Measurements from ENCODE around the gene LZTFL1.

The LZTFL1 gene

DNA sequence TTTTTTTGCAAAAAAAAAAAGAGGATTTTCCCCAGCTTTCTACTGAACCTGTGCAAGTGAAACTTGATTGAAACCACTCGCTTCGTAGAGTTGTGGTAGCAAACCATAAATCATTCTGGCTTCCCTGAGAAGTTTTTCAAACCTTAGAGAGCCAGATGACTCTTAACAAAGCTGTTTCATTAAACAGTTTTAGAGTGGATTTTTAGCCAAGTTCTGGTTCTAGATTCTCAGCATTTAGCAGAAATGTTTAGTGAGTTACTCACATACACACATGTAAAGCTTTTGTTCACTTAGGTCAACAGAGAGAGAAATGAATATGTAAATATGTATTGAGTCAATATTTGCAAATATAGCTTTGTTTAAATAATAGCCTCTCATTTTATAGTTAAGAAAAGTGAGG is 26.3 kb upstream of the LZTFL1 start:
- TF ChIP-seq ZC3H10 (CRISPR knock-in tag; IDR thresholded peaks at IDR 0.05) = no peak
- TF ChIP-seq GLIS3 (CRISPR knock-in tag; IDR thresholded peaks at IDR 0.05) = no peak
- TF ChIP-seq ZNF8 (CRISPR knock-in tag; IDR thresholded peaks at IDR 0.05) = no peak
- no peak for TF ChIP-seq CREB5 (CRISPR knock-in tag; IDR thresholded peaks at IDR 0.05; ENCODE audit: low read depth)
- no peak for TF ChIP-seq ZFP30 (CRISPR knock-in tag; IDR thresholded peaks at IDR 0.05)
- ATAC-seq = no peak

GRCh38 chr3:45865563-45865962 is 23.6 kb upstream of the LZTFL1 start:
- no peak for ATAC-seq
- no peak for TF ChIP-seq ZC3H10 (CRISPR knock-in tag; IDR thresholded peaks at IDR 0.05)
- TF ChIP-seq CSDC2 (CRISPR knock-in tag; IDR thresholded peaks at IDR 0.05) = no peak
- no peak for TF ChIP-seq OSR1 (CRISPR knock-in tag; IDR thresholded peaks at IDR 0.05)
- TF ChIP-seq TOX (CRISPR knock-in tag; IDR thresholded peaks at IDR 0.05; ENCODE audit: borderline replicate concordance) = no peak
- no peak for TF ChIP-seq ZFP3 (CRISPR knock-in tag; IDR thresholded peaks at IDR 0.05)
- TF ChIP-seq, protein P1, sequence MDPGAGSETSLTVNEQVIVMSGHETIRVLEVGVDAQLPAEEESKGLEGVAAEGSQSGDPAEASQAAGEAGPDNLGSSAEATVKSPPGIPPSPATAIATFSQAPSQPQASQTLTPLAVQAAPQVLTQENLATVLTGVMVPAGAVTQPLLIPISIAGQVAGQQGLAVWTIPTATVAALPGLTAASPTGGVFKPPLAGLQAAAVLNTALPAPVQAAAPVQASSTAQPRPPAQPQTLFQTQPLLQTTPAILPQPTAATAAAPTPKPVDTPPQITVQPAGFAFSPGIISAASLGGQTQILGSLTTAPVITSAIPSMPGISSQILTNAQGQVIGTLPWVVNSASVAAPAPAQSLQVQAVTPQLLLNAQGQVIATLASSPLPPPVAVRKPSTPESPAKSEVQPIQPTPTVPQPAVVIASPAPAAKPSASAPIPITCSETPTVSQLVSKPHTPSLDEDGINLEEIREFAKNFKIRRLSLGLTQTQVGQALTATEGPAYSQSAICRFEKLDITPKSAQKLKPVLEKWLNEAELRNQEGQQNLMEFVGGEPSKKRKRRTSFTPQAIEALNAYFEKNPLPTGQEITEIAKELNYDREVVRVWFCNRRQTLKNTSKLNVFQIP (CRISPR knock-in tag; IDR thresholded peaks at IDR 0.05; ENCODE audit: borderline replicate concordance, low read depth) = no peak
- no peak for TF ChIP-seq SNAI2 (CRISPR knock-in tag; IDR thresholded peaks at IDR 0.05)
- no peak for TF ChIP-seq GLIS3 (CRISPR knock-in tag; IDR thresholded peaks at IDR 0.05)
- TF ChIP-seq ISL1 (CRISPR knock-in tag; IDR thresholded peaks at IDR 0.05) = no peak
- TF ChIP-seq ZNF565 (CRISPR knock-in tag; conservative IDR thresholded peaks at IDR 0.05; ENCODE audit: low read depth) = no peak
- TF ChIP-seq CREB5 (CRISPR knock-in tag; IDR thresholded peaks at IDR 0.05; ENCODE audit: low read depth) = no peak
- no peak for TF ChIP-seq ESRRG (CRISPR knock-in tag; IDR thresholded peaks at IDR 0.05)
- TF ChIP-seq ZNF8 (CRISPR knock-in tag; IDR thresholded peaks at IDR 0.05) = no peak
- TF ChIP-seq, protein P2, sequence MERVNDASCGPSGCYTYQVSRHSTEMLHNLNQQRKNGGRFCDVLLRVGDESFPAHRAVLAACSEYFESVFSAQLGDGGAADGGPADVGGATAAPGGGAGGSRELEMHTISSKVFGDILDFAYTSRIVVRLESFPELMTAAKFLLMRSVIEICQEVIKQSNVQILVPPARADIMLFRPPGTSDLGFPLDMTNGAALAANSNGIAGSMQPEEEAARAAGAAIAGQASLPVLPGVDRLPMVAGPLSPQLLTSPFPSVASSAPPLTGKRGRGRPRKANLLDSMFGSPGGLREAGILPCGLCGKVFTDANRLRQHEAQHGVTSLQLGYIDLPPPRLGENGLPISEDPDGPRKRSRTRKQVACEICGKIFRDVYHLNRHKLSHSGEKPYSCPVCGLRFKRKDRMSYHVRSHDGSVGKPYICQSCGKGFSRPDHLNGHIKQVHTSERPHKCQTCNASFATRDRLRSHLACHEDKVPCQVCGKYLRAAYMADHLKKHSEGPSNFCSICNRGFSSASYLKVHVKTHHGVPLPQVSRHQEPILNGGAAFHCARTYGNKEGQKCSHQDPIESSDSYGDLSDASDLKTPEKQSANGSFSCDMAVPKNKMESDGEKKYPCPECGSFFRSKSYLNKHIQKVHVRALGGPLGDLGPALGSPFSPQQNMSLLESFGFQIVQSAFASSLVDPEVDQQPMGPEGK (CRISPR knock-in tag; IDR thresholded peaks at IDR 0.05; ENCODE audit: borderline replicate concordance) = no peak
- TF ChIP-seq, protein P3, sequence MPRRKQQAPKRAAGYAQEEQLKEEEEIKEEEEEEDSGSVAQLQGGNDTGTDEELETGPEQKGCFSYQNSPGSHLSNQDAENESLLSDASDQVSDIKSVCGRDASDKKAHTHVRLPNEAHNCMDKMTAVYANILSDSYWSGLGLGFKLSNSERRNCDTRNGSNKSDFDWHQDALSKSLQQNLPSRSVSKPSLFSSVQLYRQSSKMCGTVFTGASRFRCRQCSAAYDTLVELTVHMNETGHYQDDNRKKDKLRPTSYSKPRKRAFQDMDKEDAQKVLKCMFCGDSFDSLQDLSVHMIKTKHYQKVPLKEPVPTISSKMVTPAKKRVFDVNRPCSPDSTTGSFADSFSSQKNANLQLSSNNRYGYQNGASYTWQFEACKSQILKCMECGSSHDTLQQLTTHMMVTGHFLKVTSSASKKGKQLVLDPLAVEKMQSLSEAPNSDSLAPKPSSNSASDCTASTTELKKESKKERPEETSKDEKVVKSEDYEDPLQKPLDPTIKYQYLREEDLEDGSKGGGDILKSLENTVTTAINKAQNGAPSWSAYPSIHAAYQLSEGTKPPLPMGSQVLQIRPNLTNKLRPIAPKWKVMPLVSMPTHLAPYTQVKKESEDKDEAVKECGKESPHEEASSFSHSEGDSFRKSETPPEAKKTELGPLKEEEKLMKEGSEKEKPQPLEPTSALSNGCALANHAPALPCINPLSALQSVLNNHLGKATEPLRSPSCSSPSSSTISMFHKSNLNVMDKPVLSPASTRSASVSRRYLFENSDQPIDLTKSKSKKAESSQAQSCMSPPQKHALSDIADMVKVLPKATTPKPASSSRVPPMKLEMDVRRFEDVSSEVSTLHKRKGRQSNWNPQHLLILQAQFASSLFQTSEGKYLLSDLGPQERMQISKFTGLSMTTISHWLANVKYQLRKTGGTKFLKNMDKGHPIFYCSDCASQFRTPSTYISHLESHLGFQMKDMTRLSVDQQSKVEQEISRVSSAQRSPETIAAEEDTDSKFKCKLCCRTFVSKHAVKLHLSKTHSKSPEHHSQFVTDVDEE (CRISPR knock-in tag; IDR thresholded peaks at IDR 0.05) = no peak
- no peak for TF ChIP-seq ZNF70 (CRISPR knock-in tag; IDR thresholded peaks at IDR 0.05)
- TF ChIP-seq TCF4 (CRISPR knock-in tag; IDR thresholded peaks at IDR 0.05; ENCODE audit: borderline replicate concordance) = no peak
- TF ChIP-seq PPARA (CRISPR knock-in tag; IDR thresholded peaks at IDR 0.05; ENCODE audit: borderline replicate concordance) = no peak

DNA sequence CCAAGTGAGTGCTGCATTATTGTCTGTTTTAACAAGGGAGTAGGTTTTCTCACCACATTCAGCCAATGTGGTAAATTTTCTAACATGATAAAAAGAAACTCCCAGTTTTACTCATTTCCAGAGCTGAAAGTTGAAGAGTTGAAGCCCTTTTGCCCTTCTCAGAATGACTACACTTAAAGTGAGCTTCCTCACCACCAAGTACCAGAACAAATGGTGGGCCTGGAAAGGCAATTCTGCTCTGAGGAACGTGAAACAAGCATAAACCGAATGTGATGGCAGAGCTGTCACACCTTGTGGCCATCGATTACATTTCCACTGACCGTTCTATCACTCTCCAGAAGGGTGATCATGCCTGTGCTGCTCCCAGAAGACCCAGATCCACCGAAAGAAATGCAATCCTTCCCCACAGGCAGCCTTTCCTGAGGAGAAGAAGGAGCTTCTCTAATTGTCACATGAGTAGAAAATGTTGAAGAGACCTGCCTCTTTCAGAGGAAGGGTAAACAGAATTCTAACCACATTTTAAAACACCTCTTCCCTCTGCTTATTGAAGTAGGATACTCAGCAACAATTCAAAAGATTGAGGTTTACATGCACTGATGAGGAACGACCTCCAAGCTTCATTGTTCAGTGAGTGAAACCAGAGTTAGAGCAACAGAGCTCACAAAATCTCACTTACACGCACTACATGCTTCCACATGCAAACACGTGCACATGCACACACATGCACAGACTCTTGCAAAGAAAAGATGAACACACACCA is 23.0 kb upstream of the LZTFL1 start:
- ATAC-seq = no peak
- TF ChIP-seq CREB5 (CRISPR knock-in tag; IDR thresholded peaks at IDR 0.05; ENCODE audit: low read depth) (no peak), PPARA (CRISPR knock-in tag; IDR thresholded peaks at IDR 0.05; ENCODE audit: borderline replicate concordance) (no peak), GLIS3 (CRISPR knock-in tag; IDR thresholded peaks at IDR 0.05) (no peak), RARB (CRISPR knock-in tag; IDR thresholded peaks at IDR 0.05) (no peak), ZFP3 (CRISPR knock-in tag; IDR thresholded peaks at IDR 0.05) (no peak), TOX (CRISPR knock-in tag; IDR thresholded peaks at IDR 0.05; ENCODE audit: borderline replicate concordance) (no peak), BACH2 (CRISPR knock-in tag; IDR thresholded peaks at IDR 0.05; ENCODE audit: borderline replicate concordance) (no peak), ZNF70 (CRISPR knock-in tag; IDR thresholded peaks at IDR 0.05) (no peak), OSR1 (CRISPR knock-in tag; IDR thresholded peaks at IDR 0.05) (no peak)
- TF ChIP-seq, protein P2 (CRISPR knock-in tag; IDR thresholded peaks at IDR 0.05; ENCODE audit: borderline replicate concordance) = no peak
- TF ChIP-seq, protein P3 (CRISPR knock-in tag; IDR thresholded peaks at IDR 0.05) = no peak
